Endothelial cell of umbilical vein (primary cell): ENCODE measurements around the gene IDUA. TPM values are rescaled to one million over a fixed set of nuclear protein-coding genes. Genes with fewer than 3 reads are reported as not detected.

ENCODE experiments used
- BruUV-seq: library from RNA; stranded (reverse); fragments of 400-500 nt; replicated peaks from 2 replicates; lab custom pipeline; 2021; lab: Mats Ljungman, UMichigan
- CTCF ChIA-PET: fragments of 300-600, 350-600 bp; sonication (Branson Sonifier 250); formaldehyde crosslinking; loops from one replicate; lab custom pipeline; 2021; ENCODE audit warnings: antibody characterized with exemption, inconsistent platforms; lab: Charles Lee
- POLR2A ChIA-PET: fragments of 300-600, 350-600 bp; sonication (Branson Sonifier 250); formaldehyde crosslinking; loops from one replicate; lab custom pipeline; 2021; ENCODE audit warnings: antibody characterized with exemption, inconsistent platforms; lab: Charles Lee
- DNase-seq: peaks from one replicate; pipeline ENCODE4 v3.0.0-alpha.2; 2011; ENCODE audit warnings: low read depth, low spot score
- FAIRE-seq: peaks from 2 replicates; lab custom pipeline; 2011; peaks lifted over from hg19 to GRCh38; lab: Jason Lieb, UNC
- H2AFZ ChIP-seq: 2 replicates; pipeline ENCODE4 v1.6.0; 2012; ENCODE audit warnings: low read depth, low read length, control low read depth, inconsistent platforms
- H3K27ac ChIP-seq: 2 replicates; pipeline ENCODE4 v1.5.1; 2011; ENCODE audit warnings: low read depth, mild to moderate bottlenecking, control low read depth, low read length, moderate library complexity; ENCODE audit not compliant: insufficient read depth
- H3K27me3 ChIP-seq, 2 experiments: 2 replicates each; pipeline versions ENCODE4 v1.6.0 to v1.6.1; 2011; ENCODE audit warnings: low read length in 2 of 2, mixed read lengths in 1 of 2; ENCODE audit not compliant: control insufficient read depth in 2 of 2, insufficient read depth in 2 of 2
- H3K36me3 ChIP-seq, 2 experiments: 2 replicates in 1 of 2; 3 replicates in 1 of 2; pipeline ENCODE4 v1.5.1; 2011; ENCODE audit warnings: low read length in 2 of 2, mild to moderate bottlenecking in 1 of 2, moderate library complexity in 1 of 2; ENCODE audit not compliant: control insufficient read depth in 2 of 2, insufficient read depth in 2 of 2; ENCODE audit errors: extremely low read depth in 1 of 2
- H3K4me1 ChIP-seq: 3 replicates; pipeline ENCODE4 v1.5.1; 2011; ENCODE audit warnings: mild to moderate bottlenecking, low read length; ENCODE audit not compliant: control insufficient read depth, insufficient read depth; ENCODE audit errors: extremely low read depth
- H3K4me2 ChIP-seq: 2 replicates; pipeline ENCODE4 v1.6.1; 2011; ENCODE audit warnings: low read length, control low read depth, mixed read lengths; ENCODE audit not compliant: insufficient read depth
- H3K4me3 ChIP-seq, 3 experiments: fragments of 200-600 bp in 1 of 3; sonication (generic), shearing (Covaris generic) in 1 of 3; replicated peaks in 1 of 3; 2 replicates each; pipeline ENCODE4 v1.5.1; 2011 to 2016; ENCODE audit warnings: control low read depth in 3 of 3, low read length in 3 of 3, mild to moderate bottlenecking in 2 of 3, inconsistent platforms in 1 of 3, low read depth in 1 of 3, moderate library complexity in 1 of 3; ENCODE audit not compliant: insufficient read depth in 1 of 3
- H3K79me2 ChIP-seq: 2 replicates; pipeline ENCODE4 v1.6.0; 2012; ENCODE audit warnings: low read length, inconsistent platforms; ENCODE audit not compliant: control insufficient read depth, insufficient read depth
- H3K9ac ChIP-seq: replicated peaks from 2 replicates; pipeline ENCODE3; 2011; ENCODE audit warnings: low read length, control low read depth; ENCODE audit not compliant: insufficient read depth; ENCODE audit errors: extremely low read depth
- H3K9me1 ChIP-seq: replicated peaks from 3 replicates; pipeline ENCODE4 v1.6.0; 2011; ENCODE audit warnings: mild to moderate bottlenecking, low read length; ENCODE audit not compliant: control insufficient read depth, insufficient read depth; ENCODE audit errors: extremely low read depth
- H3K9me3 ChIP-seq: replicated peaks from 2 replicates; pipeline ENCODE4 v1.5.1; 2012; ENCODE audit warnings: low read length, inconsistent platforms; ENCODE audit not compliant: control insufficient read depth, insufficient read depth
- H4K20me1 ChIP-seq: replicated peaks from 2 replicates; pipeline ENCODE3; 2011; ENCODE audit warnings: mild to moderate bottlenecking, low read length; ENCODE audit not compliant: control insufficient read depth, insufficient read depth; ENCODE audit errors: extremely low read depth
- EZH2 ChIP-seq: IDR thresholded peaks from 2 replicates; pipeline ENCODE4 v1.6.1; 2012; ENCODE audit warnings: borderline replicate concordance, low read depth, mild to moderate bottlenecking, moderate library complexity, low read length, inconsistent platforms; ENCODE audit not compliant: severe bottlenecking
- FOS ChIP-seq: IDR thresholded peaks from 2 replicates; pipeline ENCODE4 v1.6.1; 2011; ENCODE audit warnings: mild to moderate bottlenecking, low read length, moderate library complexity, borderline replicate concordance; ENCODE audit not compliant: insufficient read depth
- GATA2 ChIP-seq: IDR thresholded peaks from 2 replicates; pipeline ENCODE4 v1.7.0; 2011; ENCODE audit warnings: low read depth, mild to moderate bottlenecking, moderate library complexity, mixed read lengths, low read length; ENCODE audit not compliant: insufficient read length, insufficient read depth
- JUN ChIP-seq: IDR thresholded peaks from 2 replicates; pipeline ENCODE4 v1.6.1; 2011; ENCODE audit warnings: borderline replicate concordance, low read depth; ENCODE audit not compliant: insufficient read length, insufficient read depth
- MAX ChIP-seq: IDR thresholded peaks from 2 replicates; pipeline ENCODE4 v1.6.1; 2011; ENCODE audit not compliant: insufficient read depth, insufficient read length
- MYC ChIP-seq: IDR thresholded peaks from one replicate; pipeline ENCODE4 v1.6.1; 2011; ENCODE audit warnings: mild to moderate bottlenecking, low read depth, low read length
- POLR2A ChIP-seq: IDR thresholded peaks from 2 replicates; pipeline ENCODE4 v1.6.1; 2012; ENCODE audit warnings: low read depth, mild to moderate bottlenecking, control low read depth, low read length
- POLR2AphosphoS5 ChIP-seq: IDR thresholded peaks from 2 replicates; pipeline ENCODE4 v1.6.1; 2012; ENCODE audit warnings: low read depth, mild to moderate bottlenecking, control low read depth, low read length, moderate library complexity; ENCODE audit not compliant: insufficient read depth
- dilution Hi-C: fragments of 300-500 bp; cut with MboI; formaldehyde crosslinking; loops from one replicate; pipeline ENCODE4 v1.15.0; 2019; ENCODE audit warnings: low sequenced_read_pairs; ENCODE audit not compliant: extremely low pct_ligation_motif_present
- intact Hi-C: fragments of 100-400 bp; cut with micrococcal nuclease; formaldehyde crosslinking; loops from one replicate; pipeline ENCODE4 v1.10.0; 2022
- polyA plus RNA-seq, 4 experiments: library from polyadenylated mRNA; depleted of rRNA in 3 of 4; stranded (reverse) in 3 of 4; unstranded in 1 of 4; fragments of >200 nt; gene quantifications; 2 replicates each; pipeline versions ENCODE4 v1.2.1 to v1.2.3, GENCODE V29; 2011 to 2012; ENCODE audit warnings: missing spikeins in 1 of 4
- total RNA-seq: library from RNA; stranded (reverse); gene quantifications from 2 replicates; pipeline ENCODE4 v1.2.3, GENCODE V29; 2021
- TF ChIP-seq, protein P1 (sequence below), 2 donors: IDR thresholded peaks; 1 replicate in 1 of 2; 2 replicates in 1 of 2; pipeline ENCODE4 v1.5.1; 2011; ENCODE audit warnings: low read length in 2 of 2, mild to moderate bottlenecking in 2 of 2, moderate library complexity in 2 of 2, control low read depth in 1 of 2, inconsistent platforms in 1 of 2, low read depth in 1 of 2; ENCODE audit not compliant: insufficient read depth in 1 of 2; ENCODE audit errors: extremely low read depth in 1 of 2

The IDUA gene
- total and polyA plus RNA-seq, 2 donors (not counting 3 experiments of a cell fraction or from before 2014, with no cell fraction given) = 19.1 to 34.1 TPM

GRCh38 chr4:1017211-1017610 is 30.4 kb downstream of the IDUA start:
- H3K27me3 ChIP-seq = no peaks in the 10 kb centered on the region
- CTCF ChIA-PET = no interaction called here
- no peak for DNase-seq
- H3K4me1 ChIP-seq = no peaks in the 10 kb centered on the region
- TF ChIP-seq EZH2 (no peak), FOS (no peak), JUN (no peak), GATA2 (no peak), POLR2AphosphoS5 (no peak), POLR2A (no peak), MAX (no peak), MYC (no peak)
- no peak overlapping the region for H2AFZ ChIP-seq
- no peak for FAIRE-seq
- no peaks in the 10 kb centered on the region for H3K9me3 ChIP-seq
- POLR2A ChIA-PET = no interaction called here
- no peak overlapping the region for H3K4me3 ChIP-seq
- no peaks in the 10 kb centered on the region for H4K20me1 ChIP-seq
- H3K4me2 ChIP-seq = no peak overlapping the region
- peaks cover 0 to 2% of the 10 kb centered on the region in 2 experiments for H3K36me3 ChIP-seq
- no peak overlapping the region for H3K27ac ChIP-seq
- intact Hi-C loops (no loop called here), dilution Hi-C loops (no loop called here)
- H3K9me1 ChIP-seq = no peaks in the 10 kb centered on the region
- H3K79me2 ChIP-seq = peaks cover 3% of the 10 kb centered on the region
- BruUV-seq = no TSS peak
- no peak overlapping the region for H3K9ac ChIP-seq

DNA sequence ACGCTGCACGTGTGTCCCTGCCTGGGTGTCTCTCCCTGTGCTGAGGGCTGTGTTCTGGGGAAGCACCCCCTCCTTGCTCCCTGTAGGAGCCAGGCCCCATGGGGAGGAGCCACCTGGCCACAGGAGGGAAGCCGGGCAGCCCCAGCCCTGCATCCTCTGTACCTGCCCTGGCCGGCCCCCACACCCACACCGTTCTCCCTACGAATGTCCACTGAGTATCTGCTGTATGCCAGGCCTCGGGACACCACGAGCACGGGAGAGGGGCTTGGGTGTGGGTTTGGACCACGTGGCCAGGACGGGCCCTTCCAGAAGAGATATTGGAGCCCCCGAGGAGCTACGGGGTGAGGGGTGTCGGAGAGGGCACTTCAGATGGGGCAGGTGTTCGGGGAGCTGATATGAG is 30.9 kb downstream of the IDUA start:
- no TSS peak for BruUV-seq
- FAIRE-seq (no peak), DNase-seq (no peak)
- ChIA-PET POLR2A (no interaction called here), CTCF (no interaction called here)
- no peak overlapping the region for H3K9ac ChIP-seq
- no peak overlapping the region for H3K4me3 ChIP-seq
- H3K79me2 ChIP-seq = peaks cover under 1% of the 10 kb centered on the region
- no peaks in the 10 kb centered on the region for H3K9me3 ChIP-seq
- H3K4me1 ChIP-seq = no peaks in the 10 kb centered on the region
- H3K9me1 ChIP-seq = no peaks in the 10 kb centered on the region
- H3K27me3 ChIP-seq = no peaks in the 10 kb centered on the region
- intact Hi-C loops = no loop called here
- H4K20me1 ChIP-seq = no peaks in the 10 kb centered on the region
- H3K4me2 ChIP-seq = no peak overlapping the region
- TF ChIP-seq POLR2AphosphoS5 = no peak
- TF ChIP-seq POLR2A = no peak
- TF ChIP-seq MYC = no peak
- TF ChIP-seq, protein P1, sequence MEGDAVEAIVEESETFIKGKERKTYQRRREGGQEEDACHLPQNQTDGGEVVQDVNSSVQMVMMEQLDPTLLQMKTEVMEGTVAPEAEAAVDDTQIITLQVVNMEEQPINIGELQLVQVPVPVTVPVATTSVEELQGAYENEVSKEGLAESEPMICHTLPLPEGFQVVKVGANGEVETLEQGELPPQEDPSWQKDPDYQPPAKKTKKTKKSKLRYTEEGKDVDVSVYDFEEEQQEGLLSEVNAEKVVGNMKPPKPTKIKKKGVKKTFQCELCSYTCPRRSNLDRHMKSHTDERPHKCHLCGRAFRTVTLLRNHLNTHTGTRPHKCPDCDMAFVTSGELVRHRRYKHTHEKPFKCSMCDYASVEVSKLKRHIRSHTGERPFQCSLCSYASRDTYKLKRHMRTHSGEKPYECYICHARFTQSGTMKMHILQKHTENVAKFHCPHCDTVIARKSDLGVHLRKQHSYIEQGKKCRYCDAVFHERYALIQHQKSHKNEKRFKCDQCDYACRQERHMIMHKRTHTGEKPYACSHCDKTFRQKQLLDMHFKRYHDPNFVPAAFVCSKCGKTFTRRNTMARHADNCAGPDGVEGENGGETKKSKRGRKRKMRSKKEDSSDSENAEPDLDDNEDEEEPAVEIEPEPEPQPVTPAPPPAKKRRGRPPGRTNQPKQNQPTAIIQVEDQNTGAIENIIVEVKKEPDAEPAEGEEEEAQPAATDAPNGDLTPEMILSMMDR (IDR thresholded peaks at IDR 0.05; ENCODE audit: extremely low read depth in 1 of 2, insufficient read depth in 1 of 2, low read depth in 1 of 2, low read length in 2 of 2) = no peak
- no peak for TF ChIP-seq MAX
- TF ChIP-seq JUN = no peak
- TF ChIP-seq GATA2 = no peak
- TF ChIP-seq FOS = no peak
- no peak for TF ChIP-seq EZH2
- H3K27ac ChIP-seq = no peak overlapping the region
- H3K36me3 ChIP-seq = peaks cover 0 to 2% of the 10 kb centered on the region in 2 experiments
- dilution Hi-C loops = no loop called here
- no peak overlapping the region for H2AFZ ChIP-seq
